ENCODE measurements around the gene MDK.
A peak's percentile ranks its signal among the peaks of the same experiment; 100 is the strongest.

Gene MDK

GRCh38 chr11:46386674-46387073 lies 5.2 kb downstream of the MDK start:
- CTCF ChIA-PET, result interaction anchor here (0.9 to 3.4 kb wide), 3 partner anchors 9 to 231 kb away, joined by 3 to 12 read pairs (median 4); partner anchors contain the start of genes ATG13 and HARBI1
- Mint-ChIP-seq H3K36me3 (peaks cover 4% of the 10 kb centered on the region), H3K9me3 (no peaks in the 10 kb centered on the region), H3K27ac (no peak overlapping the region), H3K4me1 (peaks cover 43% of the 10 kb centered on the region), H3K27me3 (peaks cover 98% of the 10 kb centered on the region), H3K4me3 (no peak overlapping the region)
- no peak for DNase-seq

- H3K36me3 Mint-ChIP-seq, result no peaks in the 10 kb centered on the region
- CTCF ChIA-PET, result interaction anchor here (0.7 to 3.4 kb wide), 8 partner anchors 9 to 230 kb away, joined by 3 to 12 read pairs (median 4); partner anchors contain the start of genes ATG13 and HARBI1
- H3K27ac Mint-ChIP-seq, result no peak overlapping the region
- H3K9me3 Mint-ChIP-seq, result no peaks in the 10 kb centered on the region
- no peak overlapping the region for H3K4me3 Mint-ChIP-seq
- peaks cover 37% of the 10 kb centered on the region for H3K4me1 Mint-ChIP-seq
- no peak for DNase-seq
- H3K27me3 Mint-ChIP-seq, result peaks cover 97% of the 10 kb centered on the region
Observed at GRCh38 chr11:46387456-46387855, 6.0 kb downstream of the MDK start.

GRCh38 chr11:46387919-46388618 lies 6.6 kb downstream of the MDK start:
- Mint-ChIP-seq H3K4me1 (peaks cover 43% of the 10 kb centered on the region), H3K9me3 (no peaks in the 10 kb centered on the region), H3K27ac (no peak overlapping the region), H3K4me3 (no peak overlapping the region), H3K36me3 (no peaks in the 10 kb centered on the region), H3K27me3 (peaks cover 97% of the 10 kb centered on the region)
- CTCF ChIA-PET, result interaction anchor here (0.7 to 3.4 kb wide), 16 partner anchors 8 to 767 kb away, joined by 3 to 12 read pairs (median 4); partner anchors contain the start of genes ATG13 and HARBI1
- peak; percentile 56 for DNase-seq

- H3K27me3 Mint-ChIP-seq, result peaks cover 97% of the 10 kb centered on the region
Observed at GRCh38 chr11:46388619-46389449, 7.4 kb downstream of the MDK start.

GRCh38 chr11:46389450-46390330 lies 8.2 kb downstream of the MDK start:
- Mint-ChIP-seq H3K36me3 (no peaks in the 10 kb centered on the region), H3K4me3 (peak overlapping the region; percentile 31), H3K27me3 (peaks cover 96% of the 10 kb centered on the region), H3K9me3 (no peaks in the 10 kb centered on the region), H3K27ac (no peak overlapping the region), H3K4me1 (peaks cover 46% of the 10 kb centered on the region)
- peak; percentile 70 for DNase-seq
- CTCF ChIA-PET, result interaction anchor here (0.7 to 3.4 kb wide), 11 partner anchors 10 to 281 kb away, joined by 3 to 12 read pairs (median 5); partner anchors contain the start of genes ATG13 and HARBI1

More at GRCh38 chr11:46388619-46389449, 7.4 kb downstream of the MDK start:
- Mint-ChIP-seq H3K27ac (no peak overlapping the region), H3K4me3 (no peak overlapping the region), H3K9me3 (no peaks in the 10 kb centered on the region), H3K36me3 (no peaks in the 10 kb centered on the region), H3K4me1 (peaks cover 46% of the 10 kb centered on the region)
- DNase-seq, result no peak
- CTCF ChIA-PET, result interaction anchor here (0.6 to 3.4 kb wide), 18 partner anchors 9 to 766 kb away, joined by 3 to 12 read pairs (median 4); partner anchors contain the start of genes ATG13 and HARBI1

- Mint-ChIP-seq H3K4me3 (peak overlapping the region; percentile 40), H3K27ac (no peak overlapping the region), H3K36me3 (no peaks in the 10 kb centered on the region), H3K4me1 (peaks cover 46% of the 10 kb centered on the region), H3K9me3 (no peaks in the 10 kb centered on the region), H3K27me3 (peaks cover 88% of the 10 kb centered on the region)
- CTCF ChIA-PET, result interaction anchor here (0.5 to 3.4 kb wide), 6 partner anchors 10 to 227 kb away, joined by 3 to 12 read pairs (median 4); partner anchors contain the start of genes ATG13 and HARBI1
- no peak for DNase-seq
Observed at GRCh38 chr11:46390331-46391171, 9.1 kb downstream of the MDK start.

- no peak for DNase-seq
- H3K9me3 Mint-ChIP-seq, result no peaks in the 10 kb centered on the region
- no peak overlapping the region for H3K27ac Mint-ChIP-seq
- no peaks in the 10 kb centered on the region for H3K36me3 Mint-ChIP-seq
- peaks cover 82% of the 10 kb centered on the region for H3K27me3 Mint-ChIP-seq
- CTCF ChIA-PET, result interaction anchor here (1.9 kb wide), 1 partner anchor 138 kb away, joined by 8 read pairs; no protein-coding TSS in a partner anchor
- H3K4me1 Mint-ChIP-seq, result peaks cover 45% of the 10 kb centered on the region
- no peak overlapping the region for H3K4me3 Mint-ChIP-seq
Observed at GRCh38 chr11:46391186-46391577, 9.7 kb downstream of the MDK start.

- Mint-ChIP-seq H3K27ac (no peak within 1 kb of the TSS), H3K9me3 (no peaks in the 10 kb centered on the region), H3K4me3 (peak within 1 kb of the TSS; percentile 48), H3K36me3 (peaks cover 4% of the 10 kb centered on the region), H3K4me1 (peaks cover 39% of the 10 kb centered on the region), H3K27me3 (peaks cover 75% of the 10 kb centered on the region)
- peak; percentile 49 for DNase-seq
- CTCF ChIA-PET, result interaction anchor here (0.7 to 1.2 kb wide), 4 partner anchors 8 to 148 kb away, joined by 3 to 4 read pairs (median 4); no protein-coding TSS in a partner anchor
Observed at GRCh38 chr11:46391578-46392420, 10.3 kb downstream of the MDK start, which contains the start of gene CHRM4. Gene CHRM4, minus strand, starts transcription at chr11:46391776. Its CDS starts 5,219 bp downstream, at chr11:46386557.

- Mint-ChIP-seq H3K4me1 (peaks cover 34% of the 10 kb centered on the region), H3K4me3 (peak overlapping the region; percentile 48), H3K27ac (no peak overlapping the region), H3K27me3 (peaks cover 67% of the 10 kb centered on the region), H3K36me3 (peaks cover 9% of the 10 kb centered on the region), H3K9me3 (no peaks in the 10 kb centered on the region)
- CTCF ChIA-PET, result interaction anchor here (0.7 to 1.2 kb wide), 4 partner anchors 9 to 149 kb away, joined by 3 to 4 read pairs (median 4); no protein-coding TSS in a partner anchor
- peak; percentile 87 for DNase-seq
Observed at GRCh38 chr11:46392421-46393230, 11.2 kb downstream of the MDK start.

- Mint-ChIP-seq H3K27me3 (peaks cover 61% of the 10 kb centered on the region), H3K9me3 (no peaks in the 10 kb centered on the region), H3K4me1 (peaks cover 30% of the 10 kb centered on the region), H3K4me3 (peak overlapping the region; percentile 48), H3K36me3 (peaks cover 9% of the 10 kb centered on the region), H3K27ac (no peak overlapping the region)
- DNase-seq, result no peak
- CTCF ChIA-PET, result interaction anchor here (1.0 to 1.2 kb wide), 3 partner anchors 10 to 143 kb away, joined by 3 to 4 read pairs (median 4); no protein-coding TSS in a partner anchor
Observed at GRCh38 chr11:46393231-46393616, 11.8 kb downstream of the MDK start.

- CTCF ChIA-PET, result no interaction called here
- Mint-ChIP-seq H3K36me3 (peaks cover 9% of the 10 kb centered on the region), H3K27ac (no peak overlapping the region), H3K27me3 (peaks cover 56% of the 10 kb centered on the region), H3K4me1 (peaks cover 26% of the 10 kb centered on the region), H3K9me3 (no peaks in the 10 kb centered on the region), H3K4me3 (no peak overlapping the region)
- no peak for DNase-seq
Observed at GRCh38 chr11:46393759-46394158, 12.3 kb downstream of the MDK start.

Measured in activated naive CD4-positive, alpha-beta T cell treated with anti-CD3 and anti-CD28 coated beads, Interleukin-2, amount 10 ng/mL, durations not matched to agents 7 days and 5 days (primary cell).